Sigmoid colon (tissue), 4 donors: ENCODE data around the gene TET1.

Experiments
- POLR2A ChIP-seq, 2 donors: fragments of 450-650 bp; IDR thresholded peaks; one replicate each; pipeline ENCODE4 v1.6.1; 2016; ENCODE audit warnings: antibody characterized with exemption in 2 of 2, mild to moderate bottlenecking in 2 of 2, moderate library complexity in 2 of 2
- POLR2AphosphoS5 ChIP-seq, 4 donors: sonication (generic); formaldehyde crosslinking; IDR thresholded peaks; one replicate each; pipeline ENCODE4 v1.6.1; 2017; ENCODE audit warnings: antibody characterized with exemption in 4 of 4
- TF ChIP-seq, protein P1 (sequence below), 4 experiments: fragments of 450-650 bp in 3 of 4; fragments of 200-600 bp in 1 of 4; IDR thresholded peaks; one replicate each; pipeline ENCODE4 v1.5.1; 2016 to 2019; ENCODE audit warnings: antibody characterized with exemption in 4 of 4, mild to moderate bottlenecking in 3 of 4, moderate library complexity in 2 of 4

- TF ChIP-seq, protein P1, sequence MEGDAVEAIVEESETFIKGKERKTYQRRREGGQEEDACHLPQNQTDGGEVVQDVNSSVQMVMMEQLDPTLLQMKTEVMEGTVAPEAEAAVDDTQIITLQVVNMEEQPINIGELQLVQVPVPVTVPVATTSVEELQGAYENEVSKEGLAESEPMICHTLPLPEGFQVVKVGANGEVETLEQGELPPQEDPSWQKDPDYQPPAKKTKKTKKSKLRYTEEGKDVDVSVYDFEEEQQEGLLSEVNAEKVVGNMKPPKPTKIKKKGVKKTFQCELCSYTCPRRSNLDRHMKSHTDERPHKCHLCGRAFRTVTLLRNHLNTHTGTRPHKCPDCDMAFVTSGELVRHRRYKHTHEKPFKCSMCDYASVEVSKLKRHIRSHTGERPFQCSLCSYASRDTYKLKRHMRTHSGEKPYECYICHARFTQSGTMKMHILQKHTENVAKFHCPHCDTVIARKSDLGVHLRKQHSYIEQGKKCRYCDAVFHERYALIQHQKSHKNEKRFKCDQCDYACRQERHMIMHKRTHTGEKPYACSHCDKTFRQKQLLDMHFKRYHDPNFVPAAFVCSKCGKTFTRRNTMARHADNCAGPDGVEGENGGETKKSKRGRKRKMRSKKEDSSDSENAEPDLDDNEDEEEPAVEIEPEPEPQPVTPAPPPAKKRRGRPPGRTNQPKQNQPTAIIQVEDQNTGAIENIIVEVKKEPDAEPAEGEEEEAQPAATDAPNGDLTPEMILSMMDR (IDR thresholded peaks at IDR 0.05) = no peak
- TF ChIP-seq POLR2AphosphoS5 (IDR thresholded peaks at IDR 0.05) (no peak), POLR2A (IDR thresholded peaks at IDR 0.05) (no peak)
Measured at GRCh38 chr10:68619595-68619994, 59.5 kb downstream of the TET1 start.
